ENCODE measurements around the gene PHC1.
"Not testable (repeated sequence)": the region's sequence is repeated elsewhere in the genome, so short reads cannot be mapped to it uniquely, and the experiment has no call there.

PHC1 gene

GRCh38 chr12:8894378-8894777 lies 19.9 kb upstream of the PHC1 start:
- Histone ChIP-seq H3K4me2 (ENCODE audit: low read length) (no peak overlapping the region), H3K9me3 (replicated peaks; ENCODE audit: low read length) (no peaks in the 10 kb centered on the region), H3K9ac (ENCODE audit: low read depth, low read length) (no peak overlapping the region), H3K36me3 (ENCODE audit: insufficient read depth, low read length) (no peaks in the 10 kb centered on the region), H3K4me3 (ENCODE audit: low read length) (no peak overlapping the region), H3K4me1 (ENCODE audit: control insufficient read depth, insufficient read depth, low read length) (no peaks in the 10 kb centered on the region), H3K27me3 (ENCODE audit: control insufficient read depth, insufficient read depth, low read length) (no peaks in the 10 kb centered on the region)

- Histone ChIP-seq H3K4me3 (ENCODE audit: low read length) (no peak overlapping the region), H3K36me3 (ENCODE audit: insufficient read depth, low read length) (no peaks in the 10 kb centered on the region), H3K9me3 (replicated peaks; ENCODE audit: low read length) (no peaks in the 10 kb centered on the region), H3K9ac (ENCODE audit: low read depth, low read length) (no peak overlapping the region), H3K4me2 (ENCODE audit: low read length) (no peak overlapping the region), H3K4me1 (ENCODE audit: control insufficient read depth, insufficient read depth, low read length) (no peaks in the 10 kb centered on the region), H3K27me3 (ENCODE audit: control insufficient read depth, insufficient read depth, low read length) (no peaks in the 10 kb centered on the region)
These were observed 19.3 kb upstream of the PHC1 start for GRCh38 chr12:8894986-8895385.

- no peaks in the 10 kb centered on the region for H3K4me1 ChIP-seq (ENCODE audit: control insufficient read depth, insufficient read depth, low read length)
- no peaks in the 10 kb centered on the region for H3K9me3 ChIP-seq (replicated peaks; ENCODE audit: low read length)
- no peaks in the 10 kb centered on the region for H3K36me3 ChIP-seq (ENCODE audit: insufficient read depth, low read length)
- no peak overlapping the region for H3K9ac ChIP-seq (ENCODE audit: low read depth, low read length)
- H3K4me2 ChIP-seq (ENCODE audit: low read length), result no peak overlapping the region
- H3K27me3 ChIP-seq (ENCODE audit: control insufficient read depth, insufficient read depth, low read length), result no peaks in the 10 kb centered on the region
- H3K4me3 ChIP-seq (ENCODE audit: low read length), result no peak overlapping the region
These were observed 17.2 kb upstream of the PHC1 start for GRCh38 chr12:8897081-8897480.

GRCh38 chr12:8899830-8900229 lies 14.5 kb upstream of the PHC1 start:
- Histone ChIP-seq H3K4me2 (ENCODE audit: low read length) (no peak overlapping the region), H3K4me1 (ENCODE audit: control insufficient read depth, insufficient read depth, low read length) (no peaks in the 10 kb centered on the region), H3K27me3 (ENCODE audit: control insufficient read depth, insufficient read depth, low read length) (no peaks in the 10 kb centered on the region), H3K9ac (ENCODE audit: low read depth, low read length) (no peak overlapping the region), H3K9me3 (replicated peaks; ENCODE audit: low read length) (no peaks in the 10 kb centered on the region), H3K36me3 (ENCODE audit: insufficient read depth, low read length) (no peaks in the 10 kb centered on the region), H3K4me3 (ENCODE audit: low read length) (no peak overlapping the region)

GRCh38 chr12:8902703-8903102 lies 11.6 kb upstream of the PHC1 start:
- not testable (repeated sequence) for H3K4me3 ChIP-seq (ENCODE audit: low read length); H3K9ac ChIP-seq (ENCODE audit: low read depth, low read length); H3K4me1 ChIP-seq (ENCODE audit: control insufficient read depth, insufficient read depth, low read length); H3K9me3 ChIP-seq (replicated peaks; ENCODE audit: low read length); H3K36me3 ChIP-seq (ENCODE audit: insufficient read depth, low read length); H3K27me3 ChIP-seq (ENCODE audit: control insufficient read depth, insufficient read depth, low read length); H3K4me2 ChIP-seq (ENCODE audit: low read length)

GRCh38 chr12:8903646-8904045 lies 10.7 kb upstream of the PHC1 start:
- H3K4me2 ChIP-seq (ENCODE audit: low read length), result no peak overlapping the region
- H3K9me3 ChIP-seq (replicated peaks; ENCODE audit: low read length), result no peaks in the 10 kb centered on the region
- H3K9ac ChIP-seq (ENCODE audit: low read depth, low read length), result no peak overlapping the region
- no peaks in the 10 kb centered on the region for H3K27me3 ChIP-seq (ENCODE audit: control insufficient read depth, insufficient read depth, low read length)
- H3K4me3 ChIP-seq (ENCODE audit: low read length), result no peak overlapping the region
- no peaks in the 10 kb centered on the region for H3K4me1 ChIP-seq (ENCODE audit: control insufficient read depth, insufficient read depth, low read length)
- no peaks in the 10 kb centered on the region for H3K36me3 ChIP-seq (ENCODE audit: insufficient read depth, low read length)

GRCh38 chr12:8904665-8905064 lies 9.6 kb upstream of the PHC1 start:
- Histone ChIP-seq H3K9ac (ENCODE audit: low read depth, low read length) (no peak overlapping the region), H3K9me3 (replicated peaks; ENCODE audit: low read length) (no peaks in the 10 kb centered on the region), H3K4me1 (ENCODE audit: control insufficient read depth, insufficient read depth, low read length) (no peaks in the 10 kb centered on the region), H3K4me3 (ENCODE audit: low read length) (no peak overlapping the region), H3K27me3 (ENCODE audit: control insufficient read depth, insufficient read depth, low read length) (no peaks in the 10 kb centered on the region), H3K4me2 (ENCODE audit: low read length) (no peak overlapping the region), H3K36me3 (ENCODE audit: insufficient read depth, low read length) (no peaks in the 10 kb centered on the region)

- Histone ChIP-seq H3K9me3 (replicated peaks; ENCODE audit: low read length) (no peaks in the 10 kb centered on the region), H3K4me2 (ENCODE audit: low read length) (no peak overlapping the region), H3K27me3 (ENCODE audit: control insufficient read depth, insufficient read depth, low read length) (no peaks in the 10 kb centered on the region), H3K4me3 (ENCODE audit: low read length) (no peak overlapping the region), H3K4me1 (ENCODE audit: control insufficient read depth, insufficient read depth, low read length) (no peaks in the 10 kb centered on the region), H3K9ac (ENCODE audit: low read depth, low read length) (no peak overlapping the region), H3K36me3 (ENCODE audit: insufficient read depth, low read length) (no peaks in the 10 kb centered on the region)
These were observed 8.8 kb upstream of the PHC1 start for GRCh38 chr12:8905546-8905945.

GRCh38 chr12:8906266-8907180 lies 7.8 kb upstream of the PHC1 start:
- no peaks in the 10 kb centered on the region for H3K27me3 ChIP-seq (ENCODE audit: control insufficient read depth, insufficient read depth, low read length)
- no peaks in the 10 kb centered on the region for H3K4me1 ChIP-seq (ENCODE audit: control insufficient read depth, insufficient read depth, low read length)
- H3K4me3 ChIP-seq (ENCODE audit: low read length), result no peak overlapping the region
- no peak overlapping the region for H3K9ac ChIP-seq (ENCODE audit: low read depth, low read length)
- no peaks in the 10 kb centered on the region for H3K9me3 ChIP-seq (replicated peaks; ENCODE audit: low read length)
- no peak overlapping the region for H3K4me2 ChIP-seq (ENCODE audit: low read length)
- no peaks in the 10 kb centered on the region for H3K36me3 ChIP-seq (ENCODE audit: insufficient read depth, low read length)

GRCh38 chr12:8907513-8907912 lies 6.8 kb upstream of the PHC1 start:
- Histone ChIP-seq H3K4me1 (ENCODE audit: control insufficient read depth, insufficient read depth, low read length) (no peaks in the 10 kb centered on the region), H3K27me3 (ENCODE audit: control insufficient read depth, insufficient read depth, low read length) (no peaks in the 10 kb centered on the region), H3K9me3 (replicated peaks; ENCODE audit: low read length) (no peaks in the 10 kb centered on the region), H3K9ac (ENCODE audit: low read depth, low read length) (no peak overlapping the region), H3K4me2 (ENCODE audit: low read length) (no peak overlapping the region), H3K4me3 (ENCODE audit: low read length) (no peak overlapping the region), H3K36me3 (ENCODE audit: insufficient read depth, low read length) (no peaks in the 10 kb centered on the region)

GRCh38 chr12:8909752-8910151 lies 4.6 kb upstream of the PHC1 start:
- Histone ChIP-seq H3K9ac (ENCODE audit: low read depth, low read length) (no peak overlapping the region), H3K4me3 (ENCODE audit: low read length) (no peak overlapping the region), H3K27me3 (ENCODE audit: control insufficient read depth, insufficient read depth, low read length) (no peaks in the 10 kb centered on the region), H3K4me1 (ENCODE audit: control insufficient read depth, insufficient read depth, low read length) (peaks cover 9% of the 10 kb centered on the region), H3K9me3 (replicated peaks; ENCODE audit: low read length) (no peaks in the 10 kb centered on the region), H3K4me2 (ENCODE audit: low read length) (no peak overlapping the region), H3K36me3 (ENCODE audit: insufficient read depth, low read length) (no peaks in the 10 kb centered on the region)

- peaks cover 9% of the 10 kb centered on the region for H3K4me1 ChIP-seq (ENCODE audit: control insufficient read depth, insufficient read depth, low read length)
- no peaks in the 10 kb centered on the region for H3K9me3 ChIP-seq (replicated peaks; ENCODE audit: low read length)
- no peaks in the 10 kb centered on the region for H3K27me3 ChIP-seq (ENCODE audit: control insufficient read depth, insufficient read depth, low read length)
- no peaks in the 10 kb centered on the region for H3K36me3 ChIP-seq (ENCODE audit: insufficient read depth, low read length)
- no peak overlapping the region for H3K4me2 ChIP-seq (ENCODE audit: low read length)
- H3K4me3 ChIP-seq (ENCODE audit: low read length), result no peak overlapping the region
- H3K9ac ChIP-seq (ENCODE audit: low read depth, low read length), result no peak overlapping the region
These were observed 2.6 kb upstream of the PHC1 start for GRCh38 chr12:8911606-8912268.
